Activated T-cell treated with anti-CD3 and anti-CD28 coated beads, Interleukin-2, amount 50 U/mL, for 4 hours (primary cell): ENCODE data around the gene SPAG8. TPM values are rescaled to one million over a fixed set of nuclear protein-coding genes. Genes with fewer than 3 reads are reported as not detected.

Experiments
- ATAC-seq, 2 donors: fragments of 200-7000 bp; cut with Tn5 transposase; one replicate each; pipeline ENCODE4 v1.10.0; 2021
- DNase-seq: peaks from one replicate; pipeline ENCODE4 v3.0.0-alpha.2; 2020
- H3K27me3 Mint-ChIP-seq: one replicate; pipeline ENCODE4 v1.8.0; 2021; ENCODE audit warnings: low read depth, mixed read lengths
- H3K36me3 Mint-ChIP-seq: one replicate; pipeline ENCODE4 v1.8.0; 2022; ENCODE audit warnings: mixed read lengths; ENCODE audit not compliant: insufficient read depth
- H3K4me1 Mint-ChIP-seq: one replicate; pipeline ENCODE4 v1.8.0; 2021; ENCODE audit warnings: low read depth, mixed read lengths
- H3K4me3 Mint-ChIP-seq: one replicate; pipeline ENCODE4 v1.8.0; 2021; ENCODE audit warnings: mild to moderate bottlenecking, moderate library complexity, mixed read lengths
- H3K9me3 Mint-ChIP-seq: one replicate; pipeline ENCODE4 v1.8.0; 2021; ENCODE audit warnings: mixed read lengths
- total RNA-seq, 3 donors: library from RNA; stranded (reverse); gene quantifications; one replicate each; pipeline ENCODE4 v1.2.1, GENCODE V29; 2021

The SPAG8 gene
- total RNA-seq, 3 donors from 2014 or later: 0.27 to 0.48 (median 0.40) TPM

GRCh38 chr9:35810122-35810521, 1.9 kb downstream of the SPAG8 start:
- Mint-ChIP-seq H3K4me1 (peaks cover 28% of the 10 kb centered on the region), H3K27me3 (no peaks in the 10 kb centered on the region), H3K36me3 (peaks cover 6% of the 10 kb centered on the region), H3K4me3 (no peak overlapping the region), H3K9me3 (no peaks in the 10 kb centered on the region)
- ATAC-seq: no peak
- DNase-seq: no peak

GRCh38 chr9:35808433-35808832, 3.6 kb downstream of the SPAG8 start:
- ATAC-seq: no peak
- Mint-ChIP-seq H3K27me3 (no peaks in the 10 kb centered on the region), H3K9me3 (no peaks in the 10 kb centered on the region), H3K4me3 (no peak overlapping the region), H3K36me3 (peaks cover 9% of the 10 kb centered on the region), H3K4me1 (peaks cover 19% of the 10 kb centered on the region)
- DNase-seq: no peak

- ATAC-seq (no peak), DNase-seq (no peak)
- Mint-ChIP-seq H3K27me3 (no peaks in the 10 kb centered on the region), H3K36me3 (peaks cover 19% of the 10 kb centered on the region), H3K9me3 (no peaks in the 10 kb centered on the region), H3K4me1 (no peaks in the 10 kb centered on the region), H3K4me3 (no peak overlapping the region)
Observed at GRCh38 chr9:35806101-35806500, 6.0 kb downstream of the SPAG8 start.

GRCh38 chr9:35801328-35802128, 10.5 kb downstream of the SPAG8 start:
- Mint-ChIP-seq H3K4me1 (peaks cover 14% of the 10 kb centered on the region), H3K36me3 (peaks cover 29% of the 10 kb centered on the region), H3K4me3 (no peak overlapping the region), H3K9me3 (no peaks in the 10 kb centered on the region), H3K27me3 (no peaks in the 10 kb centered on the region)
- DNase-seq (no peak), ATAC-seq (no peak)

- Mint-ChIP-seq H3K27me3 (no peaks in the 10 kb centered on the region), H3K36me3 (peaks cover 29% of the 10 kb centered on the region), H3K9me3 (no peaks in the 10 kb centered on the region), H3K4me1 (peaks cover 14% of the 10 kb centered on the region), H3K4me3 (no peak overlapping the region)
- ATAC-seq (no peak), DNase-seq (no peak)
Observed at GRCh38 chr9:35800530-35800929, 11.5 kb downstream of the SPAG8 start.

GRCh38 chr9:35798658-35799374, 13.2 kb downstream of the SPAG8 start:
- Mint-ChIP-seq H3K27me3 (no peaks in the 10 kb centered on the region), H3K4me3 (no peak overlapping the region), H3K36me3 (peaks cover 24% of the 10 kb centered on the region), H3K4me1 (peaks cover 20% of the 10 kb centered on the region), H3K9me3 (no peaks in the 10 kb centered on the region)
- DNase-seq (no peak), ATAC-seq (peak; percentile 99)

- peaks cover 20% of the 10 kb centered on the region for H3K4me1 Mint-ChIP-seq
- ATAC-seq (no peak), DNase-seq (no peak)
- peaks cover 29% of the 10 kb centered on the region for H3K36me3 Mint-ChIP-seq
- H3K27me3 Mint-ChIP-seq: no peaks in the 10 kb centered on the region
- no peak overlapping the region for H3K4me3 Mint-ChIP-seq
- no peaks in the 10 kb centered on the region for H3K9me3 Mint-ChIP-seq
Observed at GRCh38 chr9:35797311-35798109, 14.6 kb downstream of the SPAG8 start.

- Mint-ChIP-seq H3K9me3 (no peaks in the 10 kb centered on the region), H3K4me3 (no peak overlapping the region), H3K4me1 (peaks cover 20% of the 10 kb centered on the region), H3K36me3 (peaks cover 18% of the 10 kb centered on the region), H3K27me3 (no peaks in the 10 kb centered on the region)
- no peak for ATAC-seq
- DNase-seq: no peak
Observed at GRCh38 chr9:35795695-35796094, 16.4 kb downstream of the SPAG8 start.

- peaks cover 13% of the 10 kb centered on the region for H3K4me1 Mint-ChIP-seq
Observed at GRCh38 chr9:35793461-35793860, 18.6 kb downstream of the SPAG8 start.

GRCh38 chr9:35792826-35793225, 19.2 kb downstream of the SPAG8 start:
- Mint-ChIP-seq H3K27me3 (no peaks in the 10 kb centered on the region), H3K9me3 (no peaks in the 10 kb centered on the region), H3K4me3 (no peak overlapping the region), H3K4me1 (peaks cover 8% of the 10 kb centered on the region), H3K36me3 (peaks cover 14% of the 10 kb centered on the region)
- DNase-seq (no peak), ATAC-seq (no peak)

More at GRCh38 chr9:35793461-35793860, 18.6 kb downstream of the SPAG8 start:
- Mint-ChIP-seq H3K27me3 (no peaks in the 10 kb centered on the region), H3K36me3 (peaks cover 13% of the 10 kb centered on the region), H3K4me3 (no peak overlapping the region), H3K9me3 (no peaks in the 10 kb centered on the region)
- ATAC-seq: no peak
- DNase-seq: no peak

- H3K4me1 Mint-ChIP-seq: peaks cover 6% of the 10 kb centered on the region
- H3K27me3 Mint-ChIP-seq: no peaks in the 10 kb centered on the region
- DNase-seq (no peak), ATAC-seq (no peak)
- peaks cover 16% of the 10 kb centered on the region for H3K36me3 Mint-ChIP-seq
- H3K9me3 Mint-ChIP-seq: no peaks in the 10 kb centered on the region
- no peak overlapping the region for H3K4me3 Mint-ChIP-seq
Observed at GRCh38 chr9:35792024-35792813, 19.8 kb downstream of the SPAG8 start.

GRCh38 chr9:35791297-35791921, 20.7 kb downstream of the SPAG8 start, which contains the start of gene NPR2:
NPR2 (plus strand) TSS chr9:35791591; CDS start chr9:35792409, 818 bp downstream.
- no peaks in the 10 kb centered on the region for H3K27me3 Mint-ChIP-seq
- peaks cover 16% of the 10 kb centered on the region for H3K36me3 Mint-ChIP-seq
- no peak for ATAC-seq
- DNase-seq: no peak
- no peak within 1 kb of the TSS for H3K4me3 Mint-ChIP-seq
- H3K4me1 Mint-ChIP-seq: peaks cover 6% of the 10 kb centered on the region
- no peaks in the 10 kb centered on the region for H3K9me3 Mint-ChIP-seq
